H1 (cell line): ENCODE results near the gene TOMM7. TPM values are rescaled to one million over a fixed set of nuclear protein-coding genes. Genes with fewer than 3 reads are reported as not detected.

Experiments used
- CTCF ChIA-PET: fragments of 300-600 bp; sonication (Branson Sonifier 250); formaldehyde crosslinking; loops from one replicate; lab custom pipeline; 2021; ENCODE audit not compliant: partially characterized antibody; lab: Charles Lee
- POLR2A ChIA-PET: fragments of 300-600 bp; sonication (Branson Sonifier 250); formaldehyde crosslinking; loops from one replicate; lab custom pipeline; 2021; ENCODE audit warnings: inconsistent platforms; ENCODE audit not compliant: partially characterized antibody; lab: Charles Lee
- DNase-seq, 2 experiments: peaks; one replicate each; pipeline versions ENCODE4 v3.0.0 to v3.0.0-alpha.2; 2010 to 2022; ENCODE audit warnings: low spot score in 2 of 2, low read depth in 1 of 2, mixed read lengths in 1 of 2
- FAIRE-seq: peaks from 2 replicates; lab custom pipeline; 2011; peaks lifted over from hg19 to GRCh38; lab: Jason Lieb, UNC
- H2AFZ ChIP-seq: 2 replicates; pipeline ENCODE4 v1.8.1; 2012; ENCODE audit warnings: low read length, inconsistent platforms
- H2AK5ac ChIP-seq: 2 replicates; pipeline ENCODE4 v1.6.1; 2013; ENCODE audit warnings: low read depth, low read length
- H2BK120ac ChIP-seq: replicated peaks from 2 replicates; pipeline ENCODE3; 2013; ENCODE audit warnings: low read depth, low read length, inconsistent platforms
- H2BK12ac ChIP-seq: 2 replicates; pipeline ENCODE4 v1.6.1; 2013; ENCODE audit warnings: low read depth, low read length
- H2BK15ac ChIP-seq: 2 replicates; pipeline ENCODE4 v1.6.1; 2013; ENCODE audit warnings: low read length
- H2BK20ac ChIP-seq: 2 replicates; pipeline ENCODE4 v1.6.1; 2013; ENCODE audit warnings: low read length
- H2BK5ac ChIP-seq: 2 replicates; pipeline ENCODE4 v1.6.1; 2013; ENCODE audit warnings: low read depth, low read length
- H3K14ac ChIP-seq: 2 replicates; pipeline ENCODE4 v1.6.1; 2013; ENCODE audit warnings: inconsistent platforms; ENCODE audit not compliant: insufficient read length
- H3K18ac ChIP-seq: 2 replicates; pipeline ENCODE4 v1.6.1; 2013; ENCODE audit warnings: low read length; ENCODE audit errors: extremely low read depth
- H3K23ac ChIP-seq: 2 replicates; pipeline ENCODE4 v1.6.1; 2013; ENCODE audit warnings: inconsistent platforms; ENCODE audit not compliant: insufficient read length
- H3K23me2 ChIP-seq: 2 replicates; pipeline ENCODE4 v1.6.1; 2013; ENCODE audit warnings: low read depth, low read length
- H3K27ac ChIP-seq: 2 replicates; pipeline ENCODE4 v1.6.1; 2011; ENCODE audit warnings: low read depth, low read length, inconsistent platforms
- H3K27me3 ChIP-seq, 4 experiments: replicated peaks in 1 of 4; 1 replicate in 1 of 4; 2 replicates in 3 of 4; pipeline versions ENCODE4 v1.6.1 to v1.8.1; 2011 to 2013; ENCODE audit warnings: low read length in 3 of 4, mild to moderate bottlenecking in 3 of 4, inconsistent platforms in 2 of 4, mixed read lengths in 2 of 4, moderate library complexity in 1 of 4; ENCODE audit not compliant: control insufficient read depth in 3 of 4, insufficient read depth in 3 of 4; ENCODE audit errors: extremely low read depth in 1 of 4
- H3K36me3 ChIP-seq, 4 experiments: 2 replicates each; pipeline versions ENCODE4 v1.6.1 to v1.8.1; 2011 to 2013; ENCODE audit warnings: mild to moderate bottlenecking in 4 of 4, low read length in 3 of 4, moderate library complexity in 2 of 4, control low read depth in 1 of 4, inconsistent platforms in 1 of 4; ENCODE audit not compliant: insufficient read depth in 4 of 4, control insufficient read depth in 2 of 4
- H3K4ac ChIP-seq: replicated peaks from 2 replicates; pipeline ENCODE3; 2013; ENCODE audit warnings: low read length, low read depth, mixed read lengths, inconsistent platforms; ENCODE audit not compliant: insufficient read length
- H3K4me1 ChIP-seq, 4 experiments: replicated peaks in 1 of 4; 1 replicate in 1 of 4; 2 replicates in 3 of 4; pipeline versions ENCODE4 v1.6.1 to v1.8.1; 2011 to 2013; ENCODE audit warnings: low read length in 3 of 4, inconsistent platforms in 2 of 4, mixed read lengths in 1 of 4; ENCODE audit not compliant: insufficient read depth in 4 of 4, control insufficient read depth in 3 of 4
- H3K4me2 ChIP-seq, 2 experiments: 2 replicates each; pipeline versions ENCODE4 v1.6.1 to v1.8.1; 2011 to 2013; ENCODE audit warnings: low read depth in 2 of 2, low read length in 2 of 2, control low read depth in 1 of 2, inconsistent platforms in 1 of 2, mild to moderate bottlenecking in 1 of 2; ENCODE audit not compliant: insufficient read depth in 1 of 2
- H3K4me3 ChIP-seq, 4 experiments: fragments of 200-600, 300-600 bp in 1 of 4; sonication (generic), shearing (Covaris generic), sonication (Bioruptor Twin) in 1 of 4; 2 replicates each; pipeline versions ENCODE4 v1.5.1 to v1.8.1; 2011 to 2016; ENCODE audit warnings: low read length in 4 of 4, low read depth in 3 of 4, control low read depth in 2 of 4, inconsistent platforms in 2 of 4, mild to moderate bottlenecking in 2 of 4, mixed read lengths in 1 of 4, moderate library complexity in 1 of 4; ENCODE audit not compliant: insufficient read depth in 2 of 4; ENCODE audit errors: extremely low read depth in 1 of 4
- H3K56ac ChIP-seq: replicated peaks from 2 replicates; pipeline ENCODE3; 2013; ENCODE audit warnings: low read depth, mild to moderate bottlenecking, mixed read lengths, low read length, inconsistent platforms; ENCODE audit not compliant: insufficient read length
- H3K79me1 ChIP-seq: 2 replicates; pipeline ENCODE4 v1.6.1; 2013; ENCODE audit warnings: low read depth, low read length, control low read depth
- H3K79me2 ChIP-seq, 2 experiments: 2 replicates each; pipeline versions ENCODE4 v1.6.1 to v1.8.1; 2012 to 2013; ENCODE audit warnings: low read length in 2 of 2, mild to moderate bottlenecking in 2 of 2, inconsistent platforms in 1 of 2; ENCODE audit not compliant: insufficient read depth in 2 of 2, control insufficient read depth in 1 of 2
- H3K9ac ChIP-seq, 4 experiments: replicated peaks in 1 of 4; 1 replicate in 1 of 4; 2 replicates in 3 of 4; pipeline versions ENCODE4 v1.6.1 to v1.8.1; 2011 to 2013; ENCODE audit warnings: low read depth in 3 of 4, low read length in 3 of 4, control low read depth in 2 of 4, mild to moderate bottlenecking in 2 of 4, moderate library complexity in 2 of 4, inconsistent platforms in 1 of 4; ENCODE audit errors: extremely low read depth in 1 of 4
- H3K9me3 ChIP-seq, 2 experiments: 2 replicates each; pipeline versions ENCODE4 v1.6.1 to v1.8.1; 2012 to 2013; ENCODE audit warnings: mild to moderate bottlenecking in 2 of 2, moderate library complexity in 2 of 2, control low read depth in 1 of 2, inconsistent platforms in 1 of 2, low read depth in 1 of 2, low read length in 1 of 2, mixed read lengths in 1 of 2; ENCODE audit not compliant: insufficient read depth in 2 of 2
- H4K20me1 ChIP-seq, 2 experiments: replicated peaks in 1 of 2; 2 replicates each; pipeline versions ENCODE3 to v1.8.1; 2011 to 2013; ENCODE audit warnings: inconsistent platforms in 2 of 2, low read length in 2 of 2, mild to moderate bottlenecking in 1 of 2; ENCODE audit not compliant: insufficient read depth in 2 of 2, control insufficient read depth in 1 of 2
- H4K5ac ChIP-seq: 2 replicates; pipeline ENCODE4 v1.6.1; 2013; ENCODE audit warnings: low read length, low read depth, mixed read lengths, inconsistent platforms; ENCODE audit not compliant: insufficient read length
- H4K8ac ChIP-seq: 2 replicates; pipeline ENCODE4 v1.8.0; 2013; ENCODE audit warnings: mild to moderate bottlenecking, moderate library complexity, low read length, inconsistent platforms; ENCODE audit not compliant: insufficient read depth; ENCODE audit errors: extremely low read depth
- H4K91ac ChIP-seq: replicated peaks from 2 replicates; pipeline ENCODE3; 2013; ENCODE audit warnings: low read length, mixed read lengths, inconsistent platforms; ENCODE audit not compliant: insufficient read length
- ASH2L ChIP-seq: fragments of 200-600, 300-600 bp; sonication (generic); IDR thresholded peaks from one replicate; pipeline ENCODE4 v1.7.1; 2017; ENCODE audit warnings: low read length
- CTBP2 ChIP-seq: IDR thresholded peaks from 2 replicates; pipeline ENCODE4 v1.7.0; 2011; ENCODE audit warnings: borderline replicate concordance, mild to moderate bottlenecking, moderate library complexity, mixed read lengths, low read length; ENCODE audit not compliant: insufficient read depth, insufficient read length
- HDAC6 ChIP-seq: IDR thresholded peaks from one replicate; pipeline ENCODE4 v1.7.1; 2012; ENCODE audit warnings: low read depth, mild to moderate bottlenecking, inconsistent platforms, low read length, moderate library complexity
- JUN ChIP-seq: IDR thresholded peaks from 2 replicates; pipeline ENCODE4 v1.6.1; 2011; ENCODE audit warnings: low read depth, mild to moderate bottlenecking, improper control_type of control experiment, low read length
- PHF8 ChIP-seq: fragments of 200-600 bp; sonication (generic); conservative IDR thresholded peaks from 2 replicates; pipeline ENCODE4 v1.7.1; 2012; ENCODE audit warnings: low read depth, mild to moderate bottlenecking, inconsistent platforms, low read length, moderate library complexity
- RBBP5 ChIP-seq: IDR thresholded peaks from 2 replicates; pipeline ENCODE4 v1.7.1; 2012; ENCODE audit warnings: low read depth, mild to moderate bottlenecking, inconsistent platforms, low read length, moderate library complexity, borderline replicate concordance
- RXRA ChIP-seq: IDR thresholded peaks from 2 replicates; pipeline ENCODE4 v1.6.1; 2011; ENCODE audit warnings: low read depth, mild to moderate bottlenecking, low read length, moderate library complexity; ENCODE audit not compliant: insufficient read depth
- TBP ChIP-seq: IDR thresholded peaks from 2 replicates; pipeline ENCODE4 v1.6.1; 2011; ENCODE audit warnings: low read depth, low read length, improper control_type of control experiment
- ZNF274 ChIP-seq: IDR thresholded peaks from 2 replicates; pipeline ENCODE4 v1.7.0; 2012; ENCODE audit warnings: low read length, borderline replicate concordance; ENCODE audit errors: extremely low read depth
- WGBS, 2 experiments: shearing (Covaris generic) in 1 of 2; methylation state at CpG; one replicate each; pipeline versions ENCODE4 v1.1.6 to v1.1.7; 2013 to 2015; ENCODE audit warnings: low lambda C conversion rate in 2 of 2, mixed read lengths in 2 of 2, inconsistent platforms in 1 of 2, low coverage in 1 of 2, missing lambda C conversion rate in 1 of 2; ENCODE audit not compliant: insufficient replicate concordance in 2 of 2, insufficient coverage in 1 of 2, insufficient read length in 1 of 2; ENCODE audit errors: extremely low coverage in 1 of 2, missing lambda C conversion rate in 1 of 2; 5-methylcytosine and 5-hydroxymethylcytosine counted together
- polyA plus RNA-seq, 7 experiments: library from polyadenylated mRNA; depleted of rRNA in 3 of 7; stranded (reverse) in 5 of 7; unstranded in 2 of 7; fragments of >200 nt in 5 of 7; fragments of 200-250 nt in 2 of 7; gene quantifications; 1 replicate in 5 of 7; 2 replicates in 1 of 7; 4 replicates in 1 of 7; pipeline versions ENCODE4 v1.2.1 to v1.2.3, GENCODE V29; 2011 to 2013; ENCODE audit warnings: missing spikeins in 2 of 7, mixed read lengths in 2 of 7
- total RNA-seq: library from RNA; stranded (reverse); fragmentation: NEBNext Ultra II Directional; extraction: Animal tissue kit (Norgen Biotek cat#: 25700); gene quantifications from 2 replicates; pipeline ENCODE4 v1.2.1, GENCODE V29; 2021

TOMM7 gene
- total and polyA plus RNA-seq, 2 of the 8 experiments (the other 6 are each of a cell fraction or from before 2014, with no cell fraction given), result 389 to 508 TPM

DNA sequence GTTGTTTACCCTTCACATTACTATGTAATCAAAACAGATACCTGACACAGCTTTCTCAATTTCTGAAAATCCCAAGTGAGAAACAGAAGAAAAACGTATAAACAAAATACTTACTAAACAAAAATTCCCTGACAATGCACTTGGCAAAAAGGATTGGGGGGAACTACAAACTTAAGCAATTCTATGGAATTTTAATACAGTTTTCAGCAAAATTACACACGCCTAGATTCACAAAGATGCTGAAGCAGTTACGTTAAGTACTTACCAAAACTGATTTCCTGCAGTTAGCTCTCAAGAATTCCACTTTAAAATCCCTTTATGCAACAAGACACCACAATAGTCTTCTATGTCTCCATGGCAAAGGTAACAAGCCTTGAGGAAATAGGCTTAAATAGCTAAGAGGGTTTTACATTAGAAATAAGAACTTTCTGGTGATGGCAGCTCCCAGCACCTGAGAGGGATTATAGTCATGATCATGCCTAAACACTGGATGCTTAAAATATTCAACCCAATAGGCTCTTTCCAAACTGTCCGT, 10.8 kb downstream of the TOMM7 start:
- Histone ChIP-seq H3K56ac (no peak overlapping the region), H3K27me3 (no peaks in the 10 kb centered on the region), H2BK15ac (no peak overlapping the region), H4K8ac (no peak overlapping the region), H4K5ac (no peak overlapping the region), H2BK5ac (no peak overlapping the region), H3K23ac (no peak overlapping the region), H2BK20ac (no peak overlapping the region), H3K14ac (no peak overlapping the region), H3K4me3 (no peak overlapping the region), H2AK5ac (no peak overlapping the region), H4K20me1 (no peaks in the 10 kb centered on the region), H3K79me2 (peaks cover 5 to 14% of the 10 kb centered on the region in 2 experiments; a peak in 3 of 4 replicates), H2BK120ac (no peak overlapping the region), H2AFZ (no peak overlapping the region), H3K9ac (no peak overlapping the region), H4K91ac (no peak overlapping the region), H3K23me2 (no peaks in the 10 kb centered on the region), H3K18ac (no peak overlapping the region), H3K4ac (no peak overlapping the region), H2BK12ac (no peak overlapping the region), H3K36me3 (peaks cover 5 to 48% (median 18%) of the 10 kb centered on the region in 4 experiments), H3K27ac (0 out of 2 replicates have a peak overlapping the region, but pooled peaks have one; percentile 26), H3K4me1 (peaks cover 0 to 24% (median 14%) of the 10 kb centered on the region in 4 experiments), H3K9me3 (no peaks in the 10 kb centered on the region), H3K4me2 (no peak overlapping the region), H3K79me1 (peaks cover 2% of the 10 kb centered on the region)
- POLR2A ChIA-PET, result interaction anchor here (0.8 to 5.2 kb wide), 7 partner anchors 9 to 294 kb away, joined by 3 to 42 read pairs (median 4); partner anchors contain the start of genes KLHL7 and TOMM7
- no peak for DNase-seq
- CTCF ChIA-PET, result interaction anchor here (0.8 to 1.8 kb wide), 7 partner anchors 9 to 252 kb away, joined by 3 to 8 read pairs (median 4); no protein-coding TSS in a partner anchor
- no peak for FAIRE-seq
- WGBS, 2 experiments, result 65% methylated on average over 4 of the region's 4 CpGs; no CpG with 5 or more reads in 1 of the 2 experiments
- no peak for TF ChIP-seq TBP
- no peak for TF ChIP-seq RXRA
- no peak for TF ChIP-seq JUN
- TF ChIP-seq HDAC6, result no peak
- no peak for TF ChIP-seq PHF8
- no peak for TF ChIP-seq RBBP5
- TF ChIP-seq CTBP2, result no peak
- no peak for TF ChIP-seq ZNF274
- TF ChIP-seq ASH2L, result no peak
